ENCODE measurements around the gene PPP1CA.

DNA sequence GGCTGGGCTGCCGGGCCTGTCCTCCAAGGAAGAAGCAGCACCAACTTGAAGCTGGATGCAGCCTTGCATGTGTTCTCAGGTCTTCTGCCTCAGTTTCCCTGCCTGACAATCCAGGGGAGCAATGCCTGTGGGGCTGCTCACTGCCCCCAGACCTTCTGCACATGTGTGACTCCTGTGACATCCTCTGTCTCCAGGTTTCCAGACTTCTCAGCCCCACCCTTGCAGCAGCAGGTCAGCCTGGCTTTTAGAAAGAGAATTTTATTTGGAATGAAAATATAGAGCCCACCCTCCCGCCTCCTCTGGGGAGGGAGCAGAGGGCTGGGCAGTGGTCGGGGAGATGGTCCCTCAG lies 36.1 kb upstream of the PPP1CA start:
- no peak for TF ChIP-seq RCOR1 (IDR thresholded peaks at IDR 0.05; ENCODE audit: low read depth, low read length)
- TF ChIP-seq POLR2A (IDR thresholded peaks at IDR 0.05; ENCODE audit: low read length), result no peak
- no peak for TF ChIP-seq CHD2 (IDR thresholded peaks at IDR 0.05; ENCODE audit: low read length, partially characterized antibody)
- no peak for TF ChIP-seq JUN (IDR thresholded peaks at IDR 0.05)
- TF ChIP-seq MYC (IDR thresholded peaks at IDR 0.05; ENCODE audit: borderline replicate concordance, low read length), result no peak
- TF ChIP-seq, protein P1, sequence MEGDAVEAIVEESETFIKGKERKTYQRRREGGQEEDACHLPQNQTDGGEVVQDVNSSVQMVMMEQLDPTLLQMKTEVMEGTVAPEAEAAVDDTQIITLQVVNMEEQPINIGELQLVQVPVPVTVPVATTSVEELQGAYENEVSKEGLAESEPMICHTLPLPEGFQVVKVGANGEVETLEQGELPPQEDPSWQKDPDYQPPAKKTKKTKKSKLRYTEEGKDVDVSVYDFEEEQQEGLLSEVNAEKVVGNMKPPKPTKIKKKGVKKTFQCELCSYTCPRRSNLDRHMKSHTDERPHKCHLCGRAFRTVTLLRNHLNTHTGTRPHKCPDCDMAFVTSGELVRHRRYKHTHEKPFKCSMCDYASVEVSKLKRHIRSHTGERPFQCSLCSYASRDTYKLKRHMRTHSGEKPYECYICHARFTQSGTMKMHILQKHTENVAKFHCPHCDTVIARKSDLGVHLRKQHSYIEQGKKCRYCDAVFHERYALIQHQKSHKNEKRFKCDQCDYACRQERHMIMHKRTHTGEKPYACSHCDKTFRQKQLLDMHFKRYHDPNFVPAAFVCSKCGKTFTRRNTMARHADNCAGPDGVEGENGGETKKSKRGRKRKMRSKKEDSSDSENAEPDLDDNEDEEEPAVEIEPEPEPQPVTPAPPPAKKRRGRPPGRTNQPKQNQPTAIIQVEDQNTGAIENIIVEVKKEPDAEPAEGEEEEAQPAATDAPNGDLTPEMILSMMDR (IDR thresholded peaks at IDR 0.05), result no peak
- TF ChIP-seq, protein P2, sequence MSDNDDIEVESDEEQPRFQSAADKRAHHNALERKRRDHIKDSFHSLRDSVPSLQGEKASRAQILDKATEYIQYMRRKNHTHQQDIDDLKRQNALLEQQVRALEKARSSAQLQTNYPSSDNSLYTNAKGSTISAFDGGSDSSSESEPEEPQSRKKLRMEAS (IDR thresholded peaks at IDR 0.05), result no peak
- TF ChIP-seq FOSB (CRISPR knock-in tag; IDR thresholded peaks at IDR 0.05), result no peak
- TF ChIP-seq EHF (CRISPR knock-in tag; IDR thresholded peaks at IDR 0.05), result no peak
- no peak for TF ChIP-seq CEBPB (IDR thresholded peaks at IDR 0.05)
